Smooth muscle cell (in vitro differentiated cells): Measurements from ENCODE around the gene PRSS38. TPM values are rescaled to one million over a fixed set of nuclear protein-coding genes. Genes with fewer than 3 reads are reported as not detected.

Source experiments
- DNase-seq: peaks from one replicate; lab custom pipeline; 2025; ENCODE audit not compliant: unreplicated experiment; lab: John Stamatoyannopoulos, UW
- H2AFZ ChIP-seq: fragments of 200-600 bp; sonication (generic); 2 replicates; pipeline ENCODE4 v1.6.0; 2016; ENCODE audit warnings: antibody characterized with exemption, low read depth, mild to moderate bottlenecking
- H3F3A ChIP-seq: fragments of 200-600 bp; sonication (generic); 2 replicates; pipeline ENCODE4 v1.6.0; 2017; ENCODE audit warnings: antibody characterized with exemption, low read depth
- H3K27ac ChIP-seq: fragments of 200-600 bp; sonication (generic); 2 replicates; pipeline ENCODE4 v1.5.1; 2016; ENCODE audit warnings: low read depth, mild to moderate bottlenecking
- H3K27me3 ChIP-seq: fragments of 200-600 bp; sonication (generic); 2 replicates; pipeline ENCODE4 v1.6.1; 2016; ENCODE audit warnings: low read depth, mild to moderate bottlenecking
- H3K36me3 ChIP-seq: fragments of 200-600 bp; sonication (generic); 2 replicates; pipeline ENCODE4 v1.5.1; 2016; ENCODE audit warnings: low read depth
- H3K4me1 ChIP-seq: fragments of 200-600 bp; sonication (generic); 2 replicates; pipeline ENCODE4 v1.5.1; 2016; ENCODE audit warnings: low read depth
- H3K4me2 ChIP-seq: fragments of 200-600 bp; sonication (generic); 2 replicates; pipeline ENCODE4 v1.6.0; 2016; ENCODE audit warnings: mild to moderate bottlenecking
- H3K4me3 ChIP-seq: fragments of 200-600 bp; sonication (generic); 2 replicates; pipeline ENCODE4 v1.5.1; 2016; ENCODE audit warnings: mild to moderate bottlenecking
- H3K79me2 ChIP-seq: fragments of 200-600 bp; sonication (generic); 2 replicates; pipeline ENCODE4 v1.6.0; 2016; ENCODE audit warnings: low read depth, mild to moderate bottlenecking
- H3K9ac ChIP-seq: fragments of 200-600 bp; sonication (generic); 2 replicates; pipeline ENCODE4 v1.6.0; 2016; ENCODE audit warnings: low read depth
- H3K9me3 ChIP-seq: fragments of 200-600 bp; sonication (generic); replicated peaks from 2 replicates; pipeline ENCODE4 v1.5.1; 2016; ENCODE audit warnings: low read depth
- H4K20me1 ChIP-seq: fragments of 200-600 bp; sonication (generic); 2 replicates; pipeline ENCODE4 v1.6.0; 2016; ENCODE audit warnings: low read depth
- WGBS: methylation state at CpG from one replicate; pipeline ENCODE4 v1.1.7; 2016; ENCODE audit warnings: low lambda C conversion rate; 5-methylcytosine and 5-hydroxymethylcytosine counted together
- polyA plus RNA-seq: library from polyadenylated mRNA; unstranded; fragments of >200 nt; fragmentation: Nextera tagmentation; extraction: Ambion mirVana; gene quantifications from 2 replicates; pipeline ENCODE4 v1.2.1, GENCODE V29; 2016
- total RNA-seq: library from RNA; depleted of rRNA; stranded (reverse); fragments of >200 nt; gene quantifications from 2 replicates; pipeline ENCODE4 v1.2.3, GENCODE V29; 2014
- TF ChIP-seq, protein P1 (sequence below): fragments of 200-600 bp; sonication (generic); IDR thresholded peaks from 2 replicates; pipeline ENCODE4 v1.5.1; 2017; ENCODE audit warnings: borderline replicate concordance, mild to moderate bottlenecking, antibody characterized with exemption; ENCODE audit not compliant: insufficient read depth, poor library complexity, severe bottlenecking

The PRSS38 gene
- total and polyA plus RNA-seq, 2 experiments from 2014 or later: not detected

DNA sequence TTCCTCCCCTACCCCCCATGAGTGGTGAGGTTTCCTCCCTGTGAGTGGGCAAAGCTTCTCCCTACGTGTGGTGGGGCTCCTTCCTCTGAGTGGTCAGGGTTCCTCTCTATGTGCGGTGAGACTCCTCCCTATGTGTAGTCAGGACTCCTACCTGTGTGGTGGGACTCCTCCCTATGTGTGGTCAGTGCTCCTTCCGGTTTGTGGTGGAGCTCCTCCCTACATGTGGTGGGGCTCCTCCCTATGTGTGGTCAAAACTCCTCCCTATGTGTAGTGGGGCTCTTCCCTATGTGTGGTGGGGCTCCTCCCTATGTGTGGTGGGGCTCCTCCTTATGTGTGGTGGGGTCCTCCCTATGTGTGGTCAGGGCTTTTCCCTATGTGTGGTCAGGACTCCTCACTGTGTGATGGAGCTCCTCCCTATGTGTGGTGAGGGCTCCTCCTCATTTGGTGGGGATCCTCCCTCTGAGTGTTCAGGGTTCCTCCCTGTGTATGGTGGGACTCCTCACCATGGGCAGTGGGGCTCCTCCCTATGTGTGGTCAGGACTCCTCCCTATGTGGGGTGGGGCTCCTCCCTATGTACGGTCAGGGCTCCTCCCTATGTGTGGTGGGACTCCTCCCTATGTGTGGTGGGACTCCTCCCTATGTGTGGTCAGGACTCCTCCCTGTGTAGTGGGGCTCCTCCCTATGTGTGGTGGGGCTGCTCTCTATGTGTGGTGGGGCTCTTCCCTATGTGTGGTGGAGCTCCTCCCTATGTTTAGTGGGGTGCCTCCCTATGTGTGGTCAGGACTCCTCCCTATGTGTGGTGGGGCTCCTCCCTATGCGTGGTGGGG lies 29.1 kb downstream of the PRSS38 start:
- H2AFZ ChIP-seq: no peak overlapping the region
- no peaks in the 10 kb centered on the region for H3K79me2 ChIP-seq
- no peak overlapping the region for H3K4me2 ChIP-seq
- H3K27ac ChIP-seq: no peak overlapping the region
- H3K36me3 ChIP-seq: no peaks in the 10 kb centered on the region
- H3K4me1 ChIP-seq: no peaks in the 10 kb centered on the region
- TF ChIP-seq, protein P1, sequence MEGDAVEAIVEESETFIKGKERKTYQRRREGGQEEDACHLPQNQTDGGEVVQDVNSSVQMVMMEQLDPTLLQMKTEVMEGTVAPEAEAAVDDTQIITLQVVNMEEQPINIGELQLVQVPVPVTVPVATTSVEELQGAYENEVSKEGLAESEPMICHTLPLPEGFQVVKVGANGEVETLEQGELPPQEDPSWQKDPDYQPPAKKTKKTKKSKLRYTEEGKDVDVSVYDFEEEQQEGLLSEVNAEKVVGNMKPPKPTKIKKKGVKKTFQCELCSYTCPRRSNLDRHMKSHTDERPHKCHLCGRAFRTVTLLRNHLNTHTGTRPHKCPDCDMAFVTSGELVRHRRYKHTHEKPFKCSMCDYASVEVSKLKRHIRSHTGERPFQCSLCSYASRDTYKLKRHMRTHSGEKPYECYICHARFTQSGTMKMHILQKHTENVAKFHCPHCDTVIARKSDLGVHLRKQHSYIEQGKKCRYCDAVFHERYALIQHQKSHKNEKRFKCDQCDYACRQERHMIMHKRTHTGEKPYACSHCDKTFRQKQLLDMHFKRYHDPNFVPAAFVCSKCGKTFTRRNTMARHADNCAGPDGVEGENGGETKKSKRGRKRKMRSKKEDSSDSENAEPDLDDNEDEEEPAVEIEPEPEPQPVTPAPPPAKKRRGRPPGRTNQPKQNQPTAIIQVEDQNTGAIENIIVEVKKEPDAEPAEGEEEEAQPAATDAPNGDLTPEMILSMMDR: no peak
- no peak overlapping the region for H3K9ac ChIP-seq
- H3K27me3 ChIP-seq: no peaks in the 10 kb centered on the region
- no peaks in the 10 kb centered on the region for H3K9me3 ChIP-seq
- H3F3A ChIP-seq: no peaks in the 10 kb centered on the region
- DNase-seq: no peak
- WGBS: 86% methylated on average over 5 of the region's 5 CpGs
- H3K4me3 ChIP-seq: no peak overlapping the region
- no peaks in the 10 kb centered on the region for H4K20me1 ChIP-seq

DNA sequence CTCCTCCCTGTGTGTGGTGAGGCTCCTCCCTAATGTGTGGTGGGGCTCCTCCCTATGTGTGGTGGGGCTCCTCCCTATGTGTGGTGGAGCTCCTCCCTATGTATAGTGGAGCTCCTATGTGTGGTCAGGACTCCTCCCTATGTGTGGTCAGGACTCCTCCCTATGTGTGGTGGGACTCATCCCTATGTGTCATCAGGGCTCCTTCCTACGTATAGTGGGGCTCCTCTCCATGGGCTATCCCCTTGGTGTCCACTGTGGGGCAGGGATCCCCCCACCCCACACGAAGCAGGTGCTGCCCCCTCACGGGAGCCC lies 29.6 kb downstream of the PRSS38 start:
- H3K27ac ChIP-seq: no peak overlapping the region
- H3K9ac ChIP-seq: no peak overlapping the region
- no peak overlapping the region for H3K4me2 ChIP-seq
- no peak overlapping the region for H2AFZ ChIP-seq
- no peaks in the 10 kb centered on the region for H3F3A ChIP-seq
- no peaks in the 10 kb centered on the region for H4K20me1 ChIP-seq
- H3K9me3 ChIP-seq: no peaks in the 10 kb centered on the region
- H3K4me3 ChIP-seq: no peak overlapping the region
- 83% methylated on average over 3 of the region's 3 CpGs for WGBS
- no peaks in the 10 kb centered on the region for H3K4me1 ChIP-seq
- no peak for DNase-seq
- H3K36me3 ChIP-seq: no peaks in the 10 kb centered on the region
- no peaks in the 10 kb centered on the region for H3K27me3 ChIP-seq
- TF ChIP-seq, protein P1: no peak
- H3K79me2 ChIP-seq: no peaks in the 10 kb centered on the region

DNA sequence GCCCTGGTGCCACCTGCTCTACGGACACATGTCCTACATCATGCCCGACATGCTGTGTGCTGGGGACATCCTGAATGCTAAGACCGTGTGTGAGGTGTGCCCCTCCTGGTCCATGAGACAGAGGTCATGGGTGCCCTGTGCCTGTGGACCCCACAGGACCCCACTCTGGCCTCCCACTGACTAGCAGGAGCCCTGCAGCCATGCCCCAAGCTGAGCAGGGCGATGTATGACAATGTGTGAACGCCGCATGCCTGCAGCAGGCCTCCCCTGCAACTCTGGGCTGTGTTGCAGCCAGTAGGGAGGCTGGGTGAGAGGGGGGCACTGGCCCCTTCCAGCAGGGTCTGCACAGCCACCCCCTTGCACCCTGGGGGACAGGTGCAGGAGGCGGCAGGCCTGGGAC lies 30.0 kb downstream of the PRSS38 start:
- no peaks in the 10 kb centered on the region for H3F3A ChIP-seq
- WGBS: 95% methylated on average over 7 of the region's 7 CpGs

More for the DNA sequence above, 30.0 kb downstream of the PRSS38 start:
- DNase-seq: no peak
- Histone ChIP-seq H3K4me2 (no peak overlapping the region), H4K20me1 (no peaks in the 10 kb centered on the region), H3K79me2 (no peaks in the 10 kb centered on the region), H3K4me1 (no peaks in the 10 kb centered on the region), H3K4me3 (no peak overlapping the region), H3K9me3 (no peaks in the 10 kb centered on the region), H2AFZ (no peak overlapping the region), H3K36me3 (no peaks in the 10 kb centered on the region), H3K27me3 (no peaks in the 10 kb centered on the region), H3K27ac (no peak overlapping the region), H3K9ac (no peak overlapping the region)
- TF ChIP-seq, protein P1: no peak
